ENCODE data around the gene STEAP1B.
"Not testable (repeated sequence)": the region's sequence is repeated elsewhere in the genome, so short reads cannot be mapped to it uniquely, and the experiment has no call there.

Gene STEAP1B

DNA sequence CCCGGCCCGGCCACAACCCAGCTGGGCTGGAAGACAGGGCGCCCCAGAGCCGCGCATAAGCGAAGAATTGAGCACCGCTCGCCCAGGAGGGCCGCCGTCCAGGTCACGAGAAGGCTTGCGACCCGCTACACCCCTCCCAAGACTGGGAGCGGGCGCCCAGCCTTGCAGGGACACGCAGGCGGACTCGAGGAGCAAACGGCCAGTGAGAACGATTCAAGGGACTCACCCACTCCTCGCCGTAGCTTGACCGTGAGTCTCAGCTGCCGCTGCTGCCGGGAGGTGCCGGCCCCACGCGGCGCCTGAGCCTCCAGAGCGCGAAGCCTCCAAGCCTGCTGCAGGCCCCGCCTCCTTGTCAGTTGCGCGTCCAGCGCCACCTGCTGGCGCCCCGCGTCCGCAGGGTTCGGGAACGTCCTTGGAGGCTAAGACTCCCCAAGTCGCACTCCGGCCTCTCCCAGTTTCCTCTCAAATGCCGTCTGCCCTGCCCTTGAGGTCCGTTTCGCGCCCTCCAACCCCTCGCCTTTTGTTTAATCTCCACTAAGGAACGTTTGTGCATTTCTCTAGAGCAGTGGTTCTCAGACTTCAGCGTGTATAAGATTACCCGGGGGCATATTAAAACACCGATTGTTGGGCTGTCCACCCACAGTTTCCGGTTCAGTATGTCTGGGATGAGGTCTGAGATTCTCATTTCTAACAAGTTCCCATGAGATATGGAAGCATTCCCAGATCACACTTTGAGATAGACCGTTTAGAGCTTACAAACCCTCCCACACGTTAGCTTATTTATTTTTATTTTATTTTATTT lies at the start of gene STEAP1B:
Gene STEAP1B, minus strand, starts transcription at position 301 of the 802 bp plus-strand sequence. CDS start 5,333 bp downstream, outside the sequence.
- H3K27me3 ChIP-seq (ENCODE audit: insufficient read depth, poor library complexity, severe bottlenecking); H3K9me3 ChIP-seq (ENCODE audit: severe bottlenecking); H3K36me3 ChIP-seq (ENCODE audit: low read depth): not testable (repeated sequence)
- peak; percentile 84 for ATAC-seq (ENCODE audit: low read depth)
- DNase-seq (ENCODE audit: low spot score) = peak; percentile 81
- TF ChIP-seq, protein P1, sequence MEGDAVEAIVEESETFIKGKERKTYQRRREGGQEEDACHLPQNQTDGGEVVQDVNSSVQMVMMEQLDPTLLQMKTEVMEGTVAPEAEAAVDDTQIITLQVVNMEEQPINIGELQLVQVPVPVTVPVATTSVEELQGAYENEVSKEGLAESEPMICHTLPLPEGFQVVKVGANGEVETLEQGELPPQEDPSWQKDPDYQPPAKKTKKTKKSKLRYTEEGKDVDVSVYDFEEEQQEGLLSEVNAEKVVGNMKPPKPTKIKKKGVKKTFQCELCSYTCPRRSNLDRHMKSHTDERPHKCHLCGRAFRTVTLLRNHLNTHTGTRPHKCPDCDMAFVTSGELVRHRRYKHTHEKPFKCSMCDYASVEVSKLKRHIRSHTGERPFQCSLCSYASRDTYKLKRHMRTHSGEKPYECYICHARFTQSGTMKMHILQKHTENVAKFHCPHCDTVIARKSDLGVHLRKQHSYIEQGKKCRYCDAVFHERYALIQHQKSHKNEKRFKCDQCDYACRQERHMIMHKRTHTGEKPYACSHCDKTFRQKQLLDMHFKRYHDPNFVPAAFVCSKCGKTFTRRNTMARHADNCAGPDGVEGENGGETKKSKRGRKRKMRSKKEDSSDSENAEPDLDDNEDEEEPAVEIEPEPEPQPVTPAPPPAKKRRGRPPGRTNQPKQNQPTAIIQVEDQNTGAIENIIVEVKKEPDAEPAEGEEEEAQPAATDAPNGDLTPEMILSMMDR (IDR thresholded peaks at IDR 0.05; ENCODE audit: poor library complexity, severe bottlenecking) = peak; percentile 48
- Histone ChIP-seq H3K4me3 (ENCODE audit: severe bottlenecking) (peak within 1 kb of the TSS; percentile 24), H3K27ac (ENCODE audit: poor library complexity, severe bottlenecking) (peak within 1 kb of the TSS; percentile 89), H3K4me1 (ENCODE audit: insufficient read depth, poor library complexity, severe bottlenecking) (peaks cover 15% of the 10 kb centered on the region)

DNA sequence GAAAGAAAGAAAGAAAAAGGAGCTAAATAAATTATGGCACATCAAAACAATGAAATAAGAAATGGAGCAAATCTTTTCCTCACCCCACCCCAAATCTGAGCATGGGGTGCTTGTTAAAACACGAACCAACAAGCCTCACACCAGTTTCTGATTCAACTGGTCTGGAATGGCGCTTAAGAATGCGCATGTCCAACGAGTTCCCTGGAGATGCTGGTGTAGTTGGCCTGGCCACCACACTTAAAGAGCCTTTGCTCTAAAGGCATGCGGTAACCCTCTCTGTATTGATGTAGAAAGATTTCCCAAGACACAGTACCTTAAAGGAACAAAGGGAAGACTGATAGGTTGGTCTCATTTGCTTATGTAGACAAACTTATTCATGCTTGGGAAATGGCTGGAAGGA lies 49.1 kb upstream of the STEAP1B start:
- no peaks in the 10 kb centered on the region for H3K4me1 ChIP-seq (ENCODE audit: insufficient read depth, poor library complexity, severe bottlenecking)
- TF ChIP-seq, protein P1 (IDR thresholded peaks at IDR 0.05; ENCODE audit: poor library complexity, severe bottlenecking) = no peak
- ATAC-seq (ENCODE audit: low read depth) = no peak
- H3K36me3 ChIP-seq (ENCODE audit: low read depth) = no peaks in the 10 kb centered on the region
- no peak overlapping the region for H3K4me3 ChIP-seq (ENCODE audit: severe bottlenecking)
- no peak overlapping the region for H3K27ac ChIP-seq (ENCODE audit: poor library complexity, severe bottlenecking)
- H3K9me3 ChIP-seq (ENCODE audit: severe bottlenecking) = no peaks in the 10 kb centered on the region
- no peaks in the 10 kb centered on the region for H3K27me3 ChIP-seq (ENCODE audit: insufficient read depth, poor library complexity, severe bottlenecking)
- DNase-seq (ENCODE audit: low spot score) = no peak

DNA sequence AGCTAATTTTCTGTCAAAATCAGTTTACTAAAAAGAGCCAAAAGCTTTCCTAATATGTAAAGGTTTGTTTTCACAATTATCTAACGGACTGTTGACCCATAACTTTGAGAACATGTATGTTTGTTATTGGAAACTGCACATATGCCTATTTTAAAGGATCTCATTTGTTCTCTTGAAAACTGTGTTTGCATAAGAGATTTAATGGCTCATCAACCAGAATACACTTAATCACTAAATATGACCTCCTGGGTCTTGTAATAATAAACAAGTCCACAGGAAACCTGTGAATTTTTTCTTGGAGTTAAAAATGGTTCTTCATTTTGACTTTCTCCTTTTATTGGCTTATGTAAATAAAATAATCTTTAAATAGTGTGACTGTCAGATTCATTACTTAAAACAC lies 48.3 kb upstream of the STEAP1B start:
- Histone ChIP-seq H3K9me3 (ENCODE audit: severe bottlenecking) (no peaks in the 10 kb centered on the region), H3K27ac (ENCODE audit: poor library complexity, severe bottlenecking) (no peak overlapping the region), H3K4me1 (ENCODE audit: insufficient read depth, poor library complexity, severe bottlenecking) (no peaks in the 10 kb centered on the region), H3K4me3 (ENCODE audit: severe bottlenecking) (no peak overlapping the region), H3K27me3 (ENCODE audit: insufficient read depth, poor library complexity, severe bottlenecking) (no peaks in the 10 kb centered on the region), H3K36me3 (ENCODE audit: low read depth) (no peaks in the 10 kb centered on the region)
- ATAC-seq (ENCODE audit: low read depth) (no peak), DNase-seq (ENCODE audit: low spot score) (no peak)
- TF ChIP-seq, protein P1 (IDR thresholded peaks at IDR 0.05; ENCODE audit: poor library complexity, severe bottlenecking) = no peak

DNA sequence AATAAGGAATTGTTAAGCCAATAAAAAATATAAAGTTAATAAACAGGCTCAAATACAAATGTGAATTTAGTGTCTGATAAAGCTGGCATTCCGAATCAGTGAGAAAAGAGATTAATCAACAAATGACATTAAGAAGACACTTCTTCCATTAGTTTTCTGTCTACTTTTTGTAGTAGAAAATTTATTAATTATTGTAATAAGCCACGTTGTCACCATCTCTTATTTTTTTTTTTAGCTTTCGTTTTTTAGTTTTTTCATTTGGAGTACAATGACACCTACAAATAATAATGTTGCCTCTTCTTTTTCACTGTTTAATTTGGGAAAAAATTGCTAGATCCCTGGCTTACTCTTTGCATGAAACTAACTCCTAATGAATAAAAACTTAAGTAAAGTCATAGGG lies 46.8 kb upstream of the STEAP1B start:
- Histone ChIP-seq H3K27ac (ENCODE audit: poor library complexity, severe bottlenecking) (no peak overlapping the region), H3K27me3 (ENCODE audit: insufficient read depth, poor library complexity, severe bottlenecking) (no peaks in the 10 kb centered on the region), H3K9me3 (ENCODE audit: severe bottlenecking) (no peaks in the 10 kb centered on the region), H3K4me1 (ENCODE audit: insufficient read depth, poor library complexity, severe bottlenecking) (no peaks in the 10 kb centered on the region), H3K4me3 (ENCODE audit: severe bottlenecking) (no peak overlapping the region), H3K36me3 (ENCODE audit: low read depth) (no peaks in the 10 kb centered on the region)
- DNase-seq (ENCODE audit: low spot score) (no peak), ATAC-seq (ENCODE audit: low read depth) (no peak)
- TF ChIP-seq, protein P1 (IDR thresholded peaks at IDR 0.05; ENCODE audit: poor library complexity, severe bottlenecking) = no peak

DNA sequence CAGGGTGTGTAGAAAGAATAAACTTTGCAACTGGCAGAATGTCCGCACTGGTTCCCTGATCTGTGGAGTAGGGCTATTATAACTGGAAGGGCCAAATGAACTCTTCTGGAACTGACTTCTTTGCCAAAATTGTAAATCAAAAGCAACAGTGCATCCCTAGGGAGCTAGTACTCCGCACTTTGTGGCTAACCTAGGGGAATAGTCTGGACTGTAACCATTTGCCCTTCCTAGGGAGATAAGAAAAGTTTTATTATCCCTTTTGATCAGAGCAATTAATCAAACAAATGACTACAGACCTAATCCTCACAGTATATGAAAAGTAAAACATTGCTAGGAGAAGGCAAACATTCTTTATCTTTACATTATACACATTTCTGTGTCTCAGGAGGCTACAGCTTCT lies 45.5 kb upstream of the STEAP1B start:
- ATAC-seq (ENCODE audit: low read depth) (no peak), DNase-seq (ENCODE audit: low spot score) (no peak)
- Histone ChIP-seq H3K27ac (ENCODE audit: poor library complexity, severe bottlenecking) (no peak overlapping the region), H3K27me3 (ENCODE audit: insufficient read depth, poor library complexity, severe bottlenecking) (no peaks in the 10 kb centered on the region), H3K4me1 (ENCODE audit: insufficient read depth, poor library complexity, severe bottlenecking) (no peaks in the 10 kb centered on the region), H3K9me3 (ENCODE audit: severe bottlenecking) (no peaks in the 10 kb centered on the region), H3K36me3 (ENCODE audit: low read depth) (no peaks in the 10 kb centered on the region), H3K4me3 (ENCODE audit: severe bottlenecking) (no peak overlapping the region)
- TF ChIP-seq, protein P1 (IDR thresholded peaks at IDR 0.05; ENCODE audit: poor library complexity, severe bottlenecking) = no peak

Measured in RWPE2 (cell line).